Common myeloid progenitor, CD34-positive (primary cell): ENCODE measurements around the gene TBX2.

Experiments used
- CTCF ChIA-PET: fragments of 350-600 bp; sonication (Branson Sonifier 250); formaldehyde crosslinking; loops from one replicate; lab custom pipeline; 2021; ENCODE audit warnings: antibody characterized with exemption; lab: Charles Lee
- POLR2A ChIA-PET: fragments of 350-600 bp; sonication (Branson Sonifier 250); formaldehyde crosslinking; loops from one replicate; lab custom pipeline; 2021; ENCODE audit warnings: antibody characterized with exemption; lab: Charles Lee
- DNase-seq, 3 donors: peaks; one replicate each; pipeline versions ENCODE4 v3.0.0 to v3.0.0-alpha.2; 2013
- H3K27ac ChIP-seq, 2 experiments: 1 replicate in 1 of 2; 2 replicates in 1 of 2; pipeline ENCODE4 v1.7.0; 2013; ENCODE audit warnings: inconsistent platforms in 2 of 2, low read length in 2 of 2, mild to moderate bottlenecking in 2 of 2, low read depth in 1 of 2, moderate library complexity in 1 of 2; ENCODE audit not compliant: severe bottlenecking in 2 of 2, insufficient read depth in 1 of 2, poor library complexity in 1 of 2
- H3K27me3 ChIP-seq, 5 experiments: replicated peaks in 2 of 5; 1 replicate in 3 of 5; 2 replicates in 2 of 5; pipeline versions ENCODE4 v1.6.1 to v1.7.0; 2013; ENCODE audit warnings: low read length in 4 of 5, mild to moderate bottlenecking in 2 of 5, moderate library complexity in 2 of 5, inconsistent platforms in 1 of 5; ENCODE audit not compliant: insufficient read depth in 5 of 5, control insufficient read depth in 4 of 5
- H3K36me3 ChIP-seq, 4 experiments: 1 replicate in 2 of 4; 2 replicates in 2 of 4; pipeline versions ENCODE4 v1.6.1 to v1.7.0; 2013; ENCODE audit warnings: low read length in 3 of 4, control low read depth in 1 of 4, mild to moderate bottlenecking in 1 of 4; ENCODE audit not compliant: control insufficient read depth in 4 of 4, insufficient read depth in 4 of 4
- H3K4me1 ChIP-seq, 4 experiments: 1 replicate in 3 of 4; 2 replicates in 1 of 4; pipeline versions ENCODE4 v1.6.1 to v1.7.1; 2013; ENCODE audit warnings: low read length in 3 of 4, mild to moderate bottlenecking in 3 of 4, control low read depth in 1 of 4, inconsistent platforms in 1 of 4, moderate library complexity in 1 of 4; ENCODE audit not compliant: control insufficient read depth in 4 of 4, insufficient read depth in 4 of 4; ENCODE audit errors: control extremely low read depth in 1 of 4
- H3K4me3 ChIP-seq, 7 experiments: 1 replicate in 4 of 7; 2 replicates in 3 of 7; pipeline versions ENCODE4 v1.5.1 to v1.7.0; 2013; ENCODE audit warnings: mild to moderate bottlenecking in 7 of 7, low read length in 6 of 7, moderate library complexity in 6 of 7, inconsistent platforms in 2 of 7, low read depth in 2 of 7, control low read depth in 1 of 7; ENCODE audit not compliant: insufficient read depth in 4 of 7, control insufficient read depth in 1 of 7; ENCODE audit errors: extremely low read depth in 1 of 7
- H3K9me3 ChIP-seq, 5 experiments: 1 replicate in 4 of 5; 2 replicates in 1 of 5; pipeline versions ENCODE4 v1.6.1 to v1.7.1; 2013; ENCODE audit warnings: low read length in 4 of 5, mild to moderate bottlenecking in 2 of 5, inconsistent platforms in 1 of 5, low read depth in 1 of 5, moderate library complexity in 1 of 5; ENCODE audit not compliant: control insufficient read depth in 4 of 5, insufficient read depth in 2 of 5; ENCODE audit errors: control extremely low read depth in 1 of 5
- WGBS: methylation state at CpG from one replicate; pipeline ENCODE4 v1.1.5; 2013; ENCODE audit not compliant: insufficient coverage; 5-methylcytosine and 5-hydroxymethylcytosine counted together

TBX2 gene

GRCh38 chr17:61421460-61421859 lies 21.8 kb downstream of the TBX2 start:
- Histone ChIP-seq H3K27ac (no peak overlapping the region), H3K36me3 (no peaks in the 10 kb centered on the region), H3K4me1 (peaks cover 0 to 8% (median 2%) of the 10 kb centered on the region in 4 experiments), H3K4me3 (no peak overlapping the region), H3K27me3 (peaks cover 5 to 66% (median 32%) of the 10 kb centered on the region in 5 experiments), H3K9me3 (peaks cover 0 to 1% (median 0%) of the 10 kb centered on the region in 5 experiments)
- DNase-seq = no peak
- WGBS = 92% methylated on average over 2 of the region's 4 CpGs
- CTCF ChIA-PET = interaction anchor here (0.7 to 1.2 kb wide), 2 partner anchors 9 to 11 kb away, joined by 3 read pairs; no protein-coding TSS in a partner anchor
- POLR2A ChIA-PET = interaction anchor here (0.6 kb wide), 1 partner anchor 26 kb away, joined by 5 read pairs; no protein-coding TSS in a partner anchor

- WGBS = 100% methylated on average over 1 of the region's 5 CpGs
These were observed 22.6 kb downstream of the TBX2 start for GRCh38 chr17:61422116-61422799.

GRCh38 chr17:61422869-61423268 lies 23.2 kb downstream of the TBX2 start:
- Histone ChIP-seq H3K36me3 (no peaks in the 10 kb centered on the region), H3K4me3 (no peak overlapping the region), H3K27ac (no peak overlapping the region), H3K4me1 (no peaks in the 10 kb centered on the region), H3K9me3 (peaks cover 0 to 1% (median 0%) of the 10 kb centered on the region in 5 experiments), H3K27me3 (peaks cover 5 to 70% (median 32%) of the 10 kb centered on the region in 5 experiments)
- ChIA-PET CTCF (no interaction called here), POLR2A (no interaction called here)
- 50% methylated on average over 2 of the region's 2 CpGs for WGBS
- no peak for DNase-seq

More at GRCh38 chr17:61422116-61422799, 22.6 kb downstream of the TBX2 start:
- DNase-seq = no peak
- H3K4me3 ChIP-seq = no peak overlapping the region
- CTCF ChIA-PET = no interaction called here
- H3K4me1 ChIP-seq = peaks cover 0 to under 1% (median 0%) of the 10 kb centered on the region in 4 experiments
- no peaks in the 10 kb centered on the region for H3K36me3 ChIP-seq
- peaks cover 5 to 66% (median 32%) of the 10 kb centered on the region in 5 experiments for H3K27me3 ChIP-seq
- POLR2A ChIA-PET = no interaction called here
- H3K9me3 ChIP-seq = peaks cover 0 to 1% (median 0%) of the 10 kb centered on the region in 5 experiments
- H3K27ac ChIP-seq = no peak overlapping the region

- ChIA-PET CTCF (interaction anchor here (0.9 kb wide), 1 partner anchor 11 kb away, joined by 3 read pairs; no protein-coding TSS in a partner anchor), POLR2A (no interaction called here)
- 94% methylated on average over 7 of the region's 10 CpGs for WGBS
- Histone ChIP-seq H3K4me1 (no peaks in the 10 kb centered on the region), H3K4me3 (no peak overlapping the region), H3K27ac (no peak overlapping the region), H3K36me3 (no peaks in the 10 kb centered on the region), H3K9me3 (peaks cover 0 to 1% (median 0%) of the 10 kb centered on the region in 5 experiments), H3K27me3 (peaks cover 5 to 68% (median 26%) of the 10 kb centered on the region in 5 experiments)
- DNase-seq = no peak
These were observed 24.5 kb downstream of the TBX2 start for GRCh38 chr17:61423967-61424649.

GRCh38 chr17:61425682-61426481 lies 26.2 kb downstream of the TBX2 start:
- Histone ChIP-seq H3K4me3 (no peak overlapping the region), H3K9me3 (peaks cover 0 to 1% (median 0%) of the 10 kb centered on the region in 5 experiments), H3K27ac (no peak overlapping the region), H3K36me3 (no peaks in the 10 kb centered on the region), H3K4me1 (no peaks in the 10 kb centered on the region), H3K27me3 (peaks cover 5 to 57% (median 13%) of the 10 kb centered on the region in 5 experiments)
- ChIA-PET POLR2A (no interaction called here), CTCF (interaction anchor here (0.6 kb wide), 1 partner anchor 135 kb away, joined by 3 read pairs; no protein-coding TSS in a partner anchor)
- no peak for DNase-seq
- WGBS = 70% methylated on average over 10 of the region's 11 CpGs

GRCh38 chr17:61426482-61427304 lies 27.1 kb downstream of the TBX2 start:
- H3K4me1 ChIP-seq = no peaks in the 10 kb centered on the region
- peaks cover 0 to 1% (median 0%) of the 10 kb centered on the region in 5 experiments for H3K9me3 ChIP-seq
- H3K27me3 ChIP-seq = peaks cover 5 to 52% (median 13%) of the 10 kb centered on the region in 5 experiments
- H3K4me3 ChIP-seq = no peak overlapping the region
- WGBS = 94% methylated on average over 3 of the region's 10 CpGs
- H3K36me3 ChIP-seq = no peaks in the 10 kb centered on the region
- ChIA-PET CTCF (interaction anchor here (0.6 to 1.7 kb wide), 2 partner anchors 135 to 157 kb away, joined by 3 to 4 read pairs; no protein-coding TSS in a partner anchor), POLR2A (interaction anchor here (0.6 kb wide), 1 partner anchor 740 kb away, joined by 6 read pairs; no protein-coding TSS in a partner anchor)
- H3K27ac ChIP-seq = no peak overlapping the region
- no peak for DNase-seq
